Smooth muscle cell (in vitro differentiated cells): ENCODE measurements around the gene SOX18. TPM values are rescaled to one million over a fixed set of nuclear protein-coding genes. Genes with fewer than 3 reads are reported as not detected.

Experiments used
- DNase-seq: peaks from one replicate; lab custom pipeline; 2025; ENCODE audit not compliant: unreplicated experiment; lab: John Stamatoyannopoulos, UW
- H2AFZ ChIP-seq: fragments of 200-600 bp; sonication (generic); 2 replicates; pipeline ENCODE4 v1.6.0; 2016; ENCODE audit warnings: antibody characterized with exemption, low read depth, mild to moderate bottlenecking
- H3F3A ChIP-seq: fragments of 200-600 bp; sonication (generic); 2 replicates; pipeline ENCODE4 v1.6.0; 2017; ENCODE audit warnings: antibody characterized with exemption, low read depth
- H3K27ac ChIP-seq: fragments of 200-600 bp; sonication (generic); 2 replicates; pipeline ENCODE4 v1.5.1; 2016; ENCODE audit warnings: low read depth, mild to moderate bottlenecking
- H3K27me3 ChIP-seq: fragments of 200-600 bp; sonication (generic); 2 replicates; pipeline ENCODE4 v1.6.1; 2016; ENCODE audit warnings: low read depth, mild to moderate bottlenecking
- H3K36me3 ChIP-seq: fragments of 200-600 bp; sonication (generic); 2 replicates; pipeline ENCODE4 v1.5.1; 2016; ENCODE audit warnings: low read depth
- H3K4me1 ChIP-seq: fragments of 200-600 bp; sonication (generic); 2 replicates; pipeline ENCODE4 v1.5.1; 2016; ENCODE audit warnings: low read depth
- H3K4me2 ChIP-seq: fragments of 200-600 bp; sonication (generic); 2 replicates; pipeline ENCODE4 v1.6.0; 2016; ENCODE audit warnings: mild to moderate bottlenecking
- H3K4me3 ChIP-seq: fragments of 200-600 bp; sonication (generic); 2 replicates; pipeline ENCODE4 v1.5.1; 2016; ENCODE audit warnings: mild to moderate bottlenecking
- H3K79me2 ChIP-seq: fragments of 200-600 bp; sonication (generic); 2 replicates; pipeline ENCODE4 v1.6.0; 2016; ENCODE audit warnings: low read depth, mild to moderate bottlenecking
- H3K9ac ChIP-seq: fragments of 200-600 bp; sonication (generic); 2 replicates; pipeline ENCODE4 v1.6.0; 2016; ENCODE audit warnings: low read depth
- H3K9me3 ChIP-seq: fragments of 200-600 bp; sonication (generic); replicated peaks from 2 replicates; pipeline ENCODE4 v1.5.1; 2016; ENCODE audit warnings: low read depth
- H4K20me1 ChIP-seq: fragments of 200-600 bp; sonication (generic); 2 replicates; pipeline ENCODE4 v1.6.0; 2016; ENCODE audit warnings: low read depth
- CTCF ChIP-seq: fragments of 200-600 bp; sonication (generic); IDR thresholded peaks from 2 replicates; pipeline ENCODE4 v1.5.1; 2017; ENCODE audit warnings: borderline replicate concordance, mild to moderate bottlenecking, antibody characterized with exemption; ENCODE audit not compliant: insufficient read depth, poor library complexity, severe bottlenecking
- WGBS: methylation state at CpG from one replicate; pipeline ENCODE4 v1.1.7; 2016; ENCODE audit warnings: low lambda C conversion rate; 5-methylcytosine and 5-hydroxymethylcytosine counted together
- microRNA-seq: library from miRNA; unstranded; fragments of <30 nt; microRNA quantifications from one replicate; pipeline ENCODE4, GENCODE V29; 2016; ENCODE audit warnings: borderline number of aligned reads
- polyA plus RNA-seq: library from polyadenylated mRNA; unstranded; fragments of >200 nt; fragmentation: Nextera tagmentation; extraction: Ambion mirVana; gene quantifications from 2 replicates; pipeline ENCODE4 v1.2.1, GENCODE V29; 2016
- small RNA-seq: library from RNA; depleted of rRNA; stranded (forward); fragments of <200 nt; gene quantifications from one replicate; pipeline ENCODE3, GENCODE V24; 2014
- total RNA-seq: library from RNA; depleted of rRNA; stranded (reverse); fragments of >200 nt; gene quantifications from 2 replicates; pipeline ENCODE4 v1.2.3, GENCODE V29; 2014

Gene SOX18
- total and polyA plus RNA-seq, 2 experiments from 2014 or later, result 0.54 to 9.7 TPM

- no peak overlapping the region for H3K4me2 ChIP-seq
- no peak overlapping the region for H2AFZ ChIP-seq
- no peaks in the 10 kb centered on the region for H3K27me3 ChIP-seq
- H3K9ac ChIP-seq, result no peak overlapping the region
- no peak overlapping the region for H3K27ac ChIP-seq
- H4K20me1 ChIP-seq, result peaks cover 55% of the 10 kb centered on the region
- no peak for DNase-seq
- peaks cover 7% of the 10 kb centered on the region for H3K79me2 ChIP-seq
- H3F3A ChIP-seq, result no peaks in the 10 kb centered on the region
- no peak overlapping the region for H3K4me3 ChIP-seq
- WGBS, result 97% methylated on average over 7 of the region's 7 CpGs
- no peaks in the 10 kb centered on the region for H3K4me1 ChIP-seq
- TF ChIP-seq CTCF, result no peak
- no peaks in the 10 kb centered on the region for H3K9me3 ChIP-seq
- H3K36me3 ChIP-seq, result peaks cover 12% of the 10 kb centered on the region
Measured at GRCh38 chr20:64003960-64004725, 45.3 kb downstream of the SOX18 start.

- no peak overlapping the region for H3K9ac ChIP-seq
- H2AFZ ChIP-seq, result no peak overlapping the region
Measured at GRCh38 chr20:64001607-64002011, 47.8 kb downstream of the SOX18 start.

DNA sequence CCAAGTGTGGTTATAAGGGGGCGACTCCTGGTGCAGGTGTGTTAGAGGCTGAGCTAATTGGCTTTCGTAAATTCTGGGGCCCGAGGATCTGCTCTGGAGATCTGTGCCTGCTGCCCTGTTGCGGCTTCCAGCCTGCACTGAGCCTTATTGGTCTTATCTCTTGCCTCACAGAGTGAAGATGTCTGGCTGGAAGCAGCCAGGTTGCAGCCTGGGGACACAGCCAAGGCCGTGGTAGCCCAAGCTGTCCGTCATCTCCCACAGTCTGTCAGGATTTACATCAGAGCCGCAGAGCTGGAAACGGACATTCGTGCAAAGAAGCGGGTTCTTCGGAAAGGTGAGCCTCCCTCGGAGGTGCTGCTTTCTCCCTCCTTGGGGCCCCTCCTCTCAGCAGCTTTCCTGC is 48.5 kb downstream of the SOX18 start:
- Histone ChIP-seq H3K9ac (no peak overlapping the region), H4K20me1 (peaks cover 33% of the 10 kb centered on the region), H3K4me3 (no peak overlapping the region), H3K9me3 (no peaks in the 10 kb centered on the region), H3K27ac (no peak overlapping the region), H3K4me2 (no peak overlapping the region), H3K27me3 (no peaks in the 10 kb centered on the region), H3K36me3 (no peaks in the 10 kb centered on the region), H3K4me1 (no peaks in the 10 kb centered on the region), H3F3A (no peaks in the 10 kb centered on the region), H2AFZ (no peak overlapping the region), H3K79me2 (no peaks in the 10 kb centered on the region)
- DNase-seq, result no peak
- no peak for TF ChIP-seq CTCF
- WGBS, result 98% methylated on average over 12 of the region's 12 CpGs

More at GRCh38 chr20:64001607-64002011, 47.8 kb downstream of the SOX18 start:
- no peak for DNase-seq
- Histone ChIP-seq H3K4me2 (no peak overlapping the region), H3K4me3 (no peak overlapping the region), H3K79me2 (no peaks in the 10 kb centered on the region), H3K27me3 (no peaks in the 10 kb centered on the region), H3F3A (no peaks in the 10 kb centered on the region), H4K20me1 (peaks cover 37% of the 10 kb centered on the region), H3K27ac (no peak overlapping the region), H3K9me3 (no peaks in the 10 kb centered on the region), H3K4me1 (no peaks in the 10 kb centered on the region), H3K36me3 (no peaks in the 10 kb centered on the region)
- 94% methylated on average over 11 of the region's 11 CpGs for WGBS
- TF ChIP-seq CTCF, result no peak

Small RNA genes within 50 kb of the gene (microRNA-seq; reads per million reads assigned to microRNA genes)
- 1.8 reads per million for gene MIR6813

Small RNA genes within 50 kb of the gene (small RNA-seq; reads per million reads assigned to genes)
- not detected for gene AL355803.1
- gene MIR6813, result 0.18 reads per million

Other genes starting within 250 kb of the SOX18 start
- gene ZBTB46, start 218.4 kb downstream of the SOX18 start, total RNA-seq, result 2.7 and 4.5 TPM in 2 replicates
- 2.3 and 4.0 TPM in 2 replicates for gene ZBTB46, start 218.4 kb downstream of the SOX18 start, polyA plus RNA-seq
- gene ABHD16B, start 188.1 kb downstream of the SOX18 start, total RNA-seq, result not detected in 2 replicates
- 0.31 TPM in 1 of 2 replicates, not detected in the other for gene ABHD16B, start 188.1 kb downstream of the SOX18 start, polyA plus RNA-seq
- 74.0 and 74.4 TPM in 2 replicates for gene TPD52L2, start 184.4 kb downstream of the SOX18 start, total RNA-seq
- 93.8 and 94.8 TPM in 2 replicates for gene TPD52L2, start 184.4 kb downstream of the SOX18 start, polyA plus RNA-seq
- gene DNAJC5, start 154.5 kb downstream of the SOX18 start, total RNA-seq, result 21.1 and 24.5 TPM in 2 replicates
- gene DNAJC5, start 154.5 kb downstream of the SOX18 start, polyA plus RNA-seq, result 8.7 TPM in 2 replicates
- 12.8 and 17.2 TPM in 2 replicates for gene UCKL1, start 93.2 kb downstream of the SOX18 start, total RNA-seq
- gene UCKL1, start 93.2 kb downstream of the SOX18 start, polyA plus RNA-seq, result 22.6 and 29.3 TPM in 2 replicates
- 4.6 and 6.8 TPM in 2 replicates for gene ZNF512B, start 79.7 kb downstream of the SOX18 start, total RNA-seq
- 5.6 and 7.7 TPM in 2 replicates for gene ZNF512B, start 79.7 kb downstream of the SOX18 start, polyA plus RNA-seq
- 0.13 and 0.27 TPM in 2 replicates for gene SAMD10, start 70.0 kb downstream of the SOX18 start, total RNA-seq
- 1.2 and 4.3 TPM in 2 replicates for gene SAMD10, start 70.0 kb downstream of the SOX18 start, polyA plus RNA-seq
- gene PRPF6, start 68.5 kb downstream of the SOX18 start, total RNA-seq, result 33.3 and 36.5 TPM in 2 replicates
- 51.2 and 55.2 TPM in 2 replicates for gene PRPF6, start 68.5 kb downstream of the SOX18 start, polyA plus RNA-seq
- gene C20orf204, start 13.5 kb downstream of the SOX18 start, total RNA-seq, result 0.09 and 2.0 TPM in 2 replicates
- 0.87 and 5.2 TPM in 2 replicates for gene C20orf204, start 13.5 kb downstream of the SOX18 start, polyA plus RNA-seq
- gene TCEA2, start 13.6 kb upstream of the SOX18 start, total RNA-seq, result 24.9 and 41.0 TPM in 2 replicates
- gene TCEA2, start 13.6 kb upstream of the SOX18 start, polyA plus RNA-seq, result 83.4 and 89.5 TPM in 2 replicates
- gene RGS19, start 29.9 kb upstream of the SOX18 start, total RNA-seq, result 14.9 and 17.4 TPM in 2 replicates
- 24.6 and 25.4 TPM in 2 replicates for gene RGS19, start 29.9 kb upstream of the SOX18 start, polyA plus RNA-seq
- gene OPRL1, start 30.4 kb upstream of the SOX18 start, total RNA-seq, result 2.9 and 6.4 TPM in 2 replicates
- 3.1 and 4.3 TPM in 2 replicates for gene OPRL1, start 30.4 kb upstream of the SOX18 start, polyA plus RNA-seq
- 4.5 TPM in 1 of 2 replicates, not detected in the other for gene LKAAEAR1, start 34.8 kb upstream of the SOX18 start, total RNA-seq
- gene LKAAEAR1, start 34.8 kb upstream of the SOX18 start, polyA plus RNA-seq, result 0.79 and 1.6 TPM in 2 replicates
- gene NPBWR2, start 57.9 kb upstream of the SOX18 start, total RNA-seq, result not detected in 2 replicates
- not detected in 2 replicates for gene NPBWR2, start 57.9 kb upstream of the SOX18 start, polyA plus RNA-seq
- gene MYT1, start 114.8 kb upstream of the SOX18 start, total RNA-seq, result 0.09 TPM in 2 replicates
- gene MYT1, start 114.8 kb upstream of the SOX18 start, polyA plus RNA-seq, result 0.05 TPM in 1 of 2 replicates, not detected in the other
- gene PCMTD2, start 206.1 kb upstream of the SOX18 start, total RNA-seq, result 45.3 and 74.9 TPM in 2 replicates
- 15.4 and 18.9 TPM in 2 replicates for gene PCMTD2, start 206.1 kb upstream of the SOX18 start, polyA plus RNA-seq